HUES48 (cell line): ENCODE results near the gene MIF4GD.
A peak's percentile ranks its signal among the peaks of the same experiment; 100 is the strongest.

Experiments
- H3K27ac ChIP-seq: one replicate; pipeline ENCODE4 v1.7.0; 2013; ENCODE audit warnings: low read depth, low read length, inconsistent platforms
- H3K27me3 ChIP-seq: 2 replicates; pipeline ENCODE4 v1.6.1; 2013; ENCODE audit warnings: mild to moderate bottlenecking, low read length; ENCODE audit not compliant: control insufficient read depth, insufficient read depth
- H3K36me3 ChIP-seq: 2 replicates; pipeline ENCODE4 v1.6.1; 2013; ENCODE audit warnings: low read length; ENCODE audit not compliant: control insufficient read depth, insufficient read depth
- H3K4me1 ChIP-seq: 2 replicates; pipeline ENCODE4 v1.6.1; 2013; ENCODE audit warnings: mild to moderate bottlenecking, low read length; ENCODE audit not compliant: control insufficient read depth, insufficient read depth
- H3K4me3 ChIP-seq: 2 replicates; pipeline ENCODE4 v1.5.1; 2013; ENCODE audit warnings: mild to moderate bottlenecking, low read depth, low read length
- H3K9ac ChIP-seq: 2 replicates; pipeline ENCODE4 v1.6.1; 2013; ENCODE audit warnings: mild to moderate bottlenecking, low read depth, low read length, moderate library complexity
- H3K9me3 ChIP-seq: 2 replicates; pipeline ENCODE4 v1.6.1; 2013; ENCODE audit warnings: low read length; ENCODE audit not compliant: control insufficient read depth, insufficient read depth

The MIF4GD gene, protein sequence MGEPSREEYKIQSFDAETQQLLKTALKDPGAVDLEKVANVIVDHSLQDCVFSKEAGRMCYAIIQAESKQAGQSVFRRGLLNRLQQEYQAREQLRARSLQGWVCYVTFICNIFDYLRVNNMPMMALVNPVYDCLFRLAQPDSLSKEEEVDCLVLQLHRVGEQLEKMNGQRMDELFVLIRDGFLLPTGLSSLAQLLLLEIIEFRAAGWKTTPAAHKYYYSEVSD

GRCh38 chr17:75270966-75271232, at the start of gene MIF4GD:
Gene MIF4GD (minus strand): TSS chr17:75271231. CDS start chr17:75270195, 1,036 bp downstream.
- Histone ChIP-seq H3K27ac (peak within 1 kb of the TSS; percentile 80), H3K9ac (peak within 1 kb of the TSS; percentile 68), H3K4me1 (peaks cover 5% of the 10 kb centered on the region; the same call in 1 of the 2 replicates), H3K4me3 (peak within 1 kb of the TSS; percentile 94), H3K9me3 (no peaks in the 10 kb centered on the region), H3K27me3 (no peaks in the 10 kb centered on the region), H3K36me3 (peaks cover 33% of the 10 kb centered on the region)

DNA sequence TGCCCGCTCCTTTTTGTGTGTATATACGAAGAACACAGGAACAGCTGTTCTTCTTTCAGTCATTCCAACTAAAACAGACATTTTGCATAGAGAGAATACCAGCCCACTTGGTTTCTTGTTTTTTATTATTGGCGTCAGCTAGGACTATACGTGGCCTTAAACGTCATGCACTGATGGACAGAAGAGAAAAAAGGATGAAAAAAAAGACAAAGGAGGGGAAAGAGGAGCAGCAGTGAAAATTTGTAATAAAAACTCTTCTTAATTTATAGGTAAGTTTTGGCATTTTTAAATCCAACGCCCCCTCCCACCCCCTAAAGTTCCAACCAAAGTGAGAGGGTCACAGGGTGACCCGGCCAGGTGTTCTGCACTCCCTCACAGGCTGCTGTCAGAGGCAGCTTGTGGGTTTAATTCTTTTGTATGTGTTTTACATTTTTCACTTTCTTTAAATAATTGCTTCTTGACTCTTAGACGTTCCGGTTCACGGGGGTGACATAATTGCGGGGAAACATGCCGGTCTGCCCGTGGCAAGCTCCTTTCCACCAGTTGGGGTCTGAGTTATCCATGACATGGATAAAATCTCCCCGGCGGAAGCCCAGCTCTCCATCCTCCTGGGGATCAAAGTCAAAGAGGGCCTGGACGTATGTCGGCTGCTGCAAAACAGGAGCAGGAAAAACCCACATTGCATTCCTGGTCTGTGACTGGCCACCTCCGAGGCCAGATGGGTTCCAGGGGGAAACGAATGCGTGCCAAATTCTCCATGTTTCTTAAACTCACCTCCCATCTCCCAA, 49.1 kb upstream of the MIF4GD start:
- peaks cover 41% of the 10 kb centered on the region for H3K36me3 ChIP-seq
- no peak overlapping the region for H3K9ac ChIP-seq
- H3K9me3 ChIP-seq, result no peaks in the 10 kb centered on the region
- H3K4me1 ChIP-seq, result peaks cover 3% of the 10 kb centered on the region; the same call in 1 of the 2 replicates
- H3K27ac ChIP-seq, result no peak overlapping the region
- H3K27me3 ChIP-seq, result no peaks in the 10 kb centered on the region
- no peak overlapping the region for H3K4me3 ChIP-seq

DNA sequence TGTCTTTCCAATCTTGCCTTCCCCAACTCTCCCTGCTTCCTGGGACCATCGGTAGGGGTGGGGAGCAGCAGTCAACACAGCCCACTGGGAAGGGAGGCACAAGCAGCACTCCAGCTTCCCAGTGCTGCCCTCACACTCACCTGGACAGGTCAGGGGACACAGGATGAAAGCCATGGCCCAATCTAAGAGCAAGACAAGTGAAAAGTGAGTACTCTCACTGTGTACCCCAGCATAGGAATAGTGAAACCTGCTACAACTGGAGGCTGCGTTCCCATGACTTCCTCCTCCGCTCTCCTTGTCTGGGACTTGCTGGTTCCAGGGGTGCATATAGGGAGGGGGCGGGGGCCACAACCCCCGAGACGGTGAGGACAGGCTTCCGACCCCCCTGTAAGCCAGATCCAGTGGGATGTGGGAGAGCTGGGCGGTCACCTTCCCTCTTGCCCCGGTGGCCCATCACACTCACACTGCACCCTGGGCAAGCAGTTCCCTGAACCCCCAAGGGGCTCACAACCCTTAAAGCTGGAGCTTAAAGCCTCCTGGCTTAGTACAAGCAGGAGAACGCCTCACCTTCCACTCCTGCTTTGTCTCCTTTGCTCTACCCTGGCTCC, 47.7 kb upstream of the MIF4GD start:
- no peak overlapping the region for H3K27ac ChIP-seq

DNA sequence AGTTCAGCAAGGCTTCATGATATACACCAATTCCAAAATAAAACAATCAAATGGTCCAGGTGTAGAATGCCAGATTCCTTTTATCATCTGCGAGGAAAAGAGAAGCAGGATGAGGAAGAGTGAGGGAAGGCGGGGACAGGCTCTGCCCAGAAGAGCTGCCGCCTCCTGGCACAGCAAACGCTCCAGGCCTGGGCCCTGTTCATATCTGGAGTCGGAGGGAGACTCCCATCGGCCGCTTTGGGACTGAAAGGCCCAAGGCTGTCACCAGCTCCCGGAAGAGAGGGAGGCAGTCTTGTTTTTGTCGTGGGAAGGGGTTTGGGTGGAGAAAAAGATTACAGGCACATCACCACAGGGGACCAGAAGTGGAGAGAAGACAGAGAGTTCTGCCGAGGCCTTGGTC, 47.2 kb upstream of the MIF4GD start:
- no peak overlapping the region for H3K27ac ChIP-seq
- H3K4me1 ChIP-seq, result peaks cover 3% of the 10 kb centered on the region; the same call in 1 of the 2 replicates
- peaks cover 37% of the 10 kb centered on the region for H3K36me3 ChIP-seq

More for the DNA sequence above, 47.7 kb upstream of the MIF4GD start:
- no peak overlapping the region for H3K4me3 ChIP-seq
- peaks cover 3% of the 10 kb centered on the region; the same call in 1 of the 2 replicates for H3K4me1 ChIP-seq
- no peaks in the 10 kb centered on the region for H3K9me3 ChIP-seq
- H3K36me3 ChIP-seq, result peaks cover 37% of the 10 kb centered on the region
- no peaks in the 10 kb centered on the region for H3K27me3 ChIP-seq
- H3K9ac ChIP-seq, result no peak overlapping the region

GRCh38 chr17:75317671-75318070, 46.6 kb upstream of the MIF4GD start:
- Histone ChIP-seq H3K4me3 (no peak overlapping the region), H3K36me3 (peaks cover 37% of the 10 kb centered on the region), H3K27ac (no peak overlapping the region), H3K4me1 (peaks cover 3% of the 10 kb centered on the region; the same call in 1 of the 2 replicates), H3K9ac (no peak overlapping the region), H3K27me3 (no peaks in the 10 kb centered on the region), H3K9me3 (no peaks in the 10 kb centered on the region)

More for the DNA sequence above, 47.2 kb upstream of the MIF4GD start:
- Histone ChIP-seq H3K4me3 (no peak overlapping the region), H3K27me3 (no peaks in the 10 kb centered on the region), H3K9me3 (no peaks in the 10 kb centered on the region), H3K9ac (no peak overlapping the region)

GRCh38 chr17:75316253-75316652, 45.2 kb upstream of the MIF4GD start:
- no peaks in the 10 kb centered on the region for H3K27me3 ChIP-seq
- H3K9me3 ChIP-seq, result no peaks in the 10 kb centered on the region
- peaks cover 26% of the 10 kb centered on the region for H3K36me3 ChIP-seq
- H3K4me3 ChIP-seq, result no peak overlapping the region
- no peak overlapping the region for H3K27ac ChIP-seq
- H3K4me1 ChIP-seq, result peaks cover 3% of the 10 kb centered on the region; the same call in 1 of the 2 replicates
- H3K9ac ChIP-seq, result no peak overlapping the region

- H3K36me3 ChIP-seq, result peaks cover 22% of the 10 kb centered on the region
- no peak overlapping the region for H3K4me3 ChIP-seq
- H3K27me3 ChIP-seq, result no peaks in the 10 kb centered on the region
- no peaks in the 10 kb centered on the region for H3K9me3 ChIP-seq
- H3K4me1 ChIP-seq, result peaks cover 3% of the 10 kb centered on the region; the same call in 1 of the 2 replicates
- no peak overlapping the region for H3K9ac ChIP-seq
- no peak overlapping the region for H3K27ac ChIP-seq
These were observed 44.7 kb upstream of the MIF4GD start for GRCh38 chr17:75315541-75316243.

GRCh38 chr17:75313941-75314551, 43.0 kb upstream of the MIF4GD start:
- Histone ChIP-seq H3K9me3 (no peaks in the 10 kb centered on the region), H3K4me3 (no peak overlapping the region), H3K27me3 (no peaks in the 10 kb centered on the region), H3K36me3 (peaks cover 10% of the 10 kb centered on the region; the same call in 1 of the 2 replicates), H3K27ac (no peak overlapping the region), H3K4me1 (peaks cover 3% of the 10 kb centered on the region; the same call in 1 of the 2 replicates), H3K9ac (no peak overlapping the region)

DNA sequence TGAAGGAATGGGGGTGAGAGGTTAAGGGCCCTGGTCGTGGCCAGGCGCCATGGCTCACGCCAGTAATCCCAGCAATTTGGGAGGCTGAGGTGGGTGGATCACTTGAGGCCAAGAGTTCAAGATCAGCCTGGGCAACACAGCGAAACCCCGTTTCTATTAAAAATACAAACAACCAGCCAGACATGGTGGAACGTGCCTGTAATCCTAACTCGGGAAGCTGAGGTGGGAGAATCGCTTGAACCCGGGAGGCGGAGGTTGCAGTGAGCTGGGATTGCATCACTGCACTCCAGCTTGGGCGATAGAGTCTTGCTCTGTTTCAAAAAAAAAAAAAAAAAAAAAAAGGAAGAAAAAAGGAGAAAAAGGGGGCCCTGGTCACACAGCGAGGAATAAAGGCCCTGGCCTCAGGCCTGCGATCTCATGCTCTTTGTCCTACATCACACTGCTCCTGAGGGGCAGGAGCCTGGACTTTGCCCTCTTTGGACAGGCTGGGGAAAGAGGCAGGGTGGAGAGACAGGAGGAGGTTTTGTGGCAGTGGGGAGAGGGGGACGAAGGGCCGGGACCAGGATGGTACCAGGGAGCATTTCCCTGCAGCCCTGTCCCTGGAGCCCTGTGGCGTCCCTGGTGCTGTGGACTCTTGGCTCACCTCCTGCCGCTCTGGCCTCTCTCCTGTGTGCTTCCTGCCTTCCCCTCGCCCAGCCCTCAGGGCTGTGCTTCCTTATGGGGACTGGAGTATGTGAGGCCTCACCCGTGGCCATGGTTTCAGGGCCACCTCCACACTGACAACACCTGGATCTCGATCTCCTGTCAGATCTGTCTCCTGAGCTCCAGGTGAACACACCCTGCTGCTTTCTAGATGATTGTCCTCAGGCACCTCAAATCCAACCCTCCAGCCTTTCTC, 38.0 kb upstream of the MIF4GD start:
- H3K27me3 ChIP-seq, result no peaks in the 10 kb centered on the region
- H3K4me3 ChIP-seq, result no peak overlapping the region
- no peaks in the 10 kb centered on the region for H3K9me3 ChIP-seq
- H3K4me1 ChIP-seq, result no peaks in the 10 kb centered on the region
- no peak overlapping the region for H3K27ac ChIP-seq
- H3K36me3 ChIP-seq, result no peaks in the 10 kb centered on the region
- no peak overlapping the region for H3K9ac ChIP-seq
